H1 (cell line): ENCODE results near the gene COL26A1. TPM values are rescaled to one million over a fixed set of nuclear protein-coding genes. Genes with fewer than 3 reads are reported as not detected.
A peak's percentile ranks its signal among the peaks of the same experiment; 100 is the strongest.

Experiments
- CTCF ChIA-PET: fragments of 300-600 bp; sonication (Branson Sonifier 250); formaldehyde crosslinking; loops from one replicate; lab custom pipeline; 2021; ENCODE audit not compliant: partially characterized antibody; lab: Charles Lee
- POLR2A ChIA-PET: fragments of 300-600 bp; sonication (Branson Sonifier 250); formaldehyde crosslinking; loops from one replicate; lab custom pipeline; 2021; ENCODE audit warnings: inconsistent platforms; ENCODE audit not compliant: partially characterized antibody; lab: Charles Lee
- DNase-seq, 2 experiments: peaks; one replicate each; pipeline versions ENCODE4 v3.0.0 to v3.0.0-alpha.2; 2010 to 2022; ENCODE audit warnings: low spot score in 2 of 2, low read depth in 1 of 2, mixed read lengths in 1 of 2
- FAIRE-seq: peaks from 2 replicates; lab custom pipeline; 2011; peaks lifted over from hg19 to GRCh38; lab: Jason Lieb, UNC
- H2AFZ ChIP-seq: 2 replicates; pipeline ENCODE4 v1.8.1; 2012; ENCODE audit warnings: low read length, inconsistent platforms
- H2AK5ac ChIP-seq: 2 replicates; pipeline ENCODE4 v1.6.1; 2013; ENCODE audit warnings: low read depth, low read length
- H2BK120ac ChIP-seq: replicated peaks from 2 replicates; pipeline ENCODE3; 2013; ENCODE audit warnings: low read depth, low read length, inconsistent platforms
- H2BK12ac ChIP-seq: 2 replicates; pipeline ENCODE4 v1.6.1; 2013; ENCODE audit warnings: low read depth, low read length
- H2BK15ac ChIP-seq: 2 replicates; pipeline ENCODE4 v1.6.1; 2013; ENCODE audit warnings: low read length
- H2BK20ac ChIP-seq: 2 replicates; pipeline ENCODE4 v1.6.1; 2013; ENCODE audit warnings: low read length
- H2BK5ac ChIP-seq: 2 replicates; pipeline ENCODE4 v1.6.1; 2013; ENCODE audit warnings: low read depth, low read length
- H3K14ac ChIP-seq: 2 replicates; pipeline ENCODE4 v1.6.1; 2013; ENCODE audit warnings: inconsistent platforms; ENCODE audit not compliant: insufficient read length
- H3K18ac ChIP-seq: 2 replicates; pipeline ENCODE4 v1.6.1; 2013; ENCODE audit warnings: low read length; ENCODE audit errors: extremely low read depth
- H3K23ac ChIP-seq: 2 replicates; pipeline ENCODE4 v1.6.1; 2013; ENCODE audit warnings: inconsistent platforms; ENCODE audit not compliant: insufficient read length
- H3K23me2 ChIP-seq: 2 replicates; pipeline ENCODE4 v1.6.1; 2013; ENCODE audit warnings: low read depth, low read length
- H3K27ac ChIP-seq: 2 replicates; pipeline ENCODE4 v1.6.1; 2011; ENCODE audit warnings: low read depth, low read length, inconsistent platforms
- H3K27me3 ChIP-seq, 4 experiments: replicated peaks in 1 of 4; 1 replicate in 1 of 4; 2 replicates in 3 of 4; pipeline versions ENCODE4 v1.6.1 to v1.8.1; 2011 to 2013; ENCODE audit warnings: low read length in 3 of 4, mild to moderate bottlenecking in 3 of 4, inconsistent platforms in 2 of 4, mixed read lengths in 2 of 4, moderate library complexity in 1 of 4; ENCODE audit not compliant: control insufficient read depth in 3 of 4, insufficient read depth in 3 of 4; ENCODE audit errors: extremely low read depth in 1 of 4
- H3K36me3 ChIP-seq, 4 experiments: 2 replicates each; pipeline versions ENCODE4 v1.6.1 to v1.8.1; 2011 to 2013; ENCODE audit warnings: mild to moderate bottlenecking in 4 of 4, low read length in 3 of 4, moderate library complexity in 2 of 4, control low read depth in 1 of 4, inconsistent platforms in 1 of 4; ENCODE audit not compliant: insufficient read depth in 4 of 4, control insufficient read depth in 2 of 4
- H3K4ac ChIP-seq: replicated peaks from 2 replicates; pipeline ENCODE3; 2013; ENCODE audit warnings: low read length, low read depth, mixed read lengths, inconsistent platforms; ENCODE audit not compliant: insufficient read length
- H3K4me1 ChIP-seq, 4 experiments: replicated peaks in 1 of 4; 1 replicate in 1 of 4; 2 replicates in 3 of 4; pipeline versions ENCODE4 v1.6.1 to v1.8.1; 2011 to 2013; ENCODE audit warnings: low read length in 3 of 4, inconsistent platforms in 2 of 4, mixed read lengths in 1 of 4; ENCODE audit not compliant: insufficient read depth in 4 of 4, control insufficient read depth in 3 of 4
- H3K4me2 ChIP-seq, 2 experiments: 2 replicates each; pipeline versions ENCODE4 v1.6.1 to v1.8.1; 2011 to 2013; ENCODE audit warnings: low read depth in 2 of 2, low read length in 2 of 2, control low read depth in 1 of 2, inconsistent platforms in 1 of 2, mild to moderate bottlenecking in 1 of 2; ENCODE audit not compliant: insufficient read depth in 1 of 2
- H3K4me3 ChIP-seq, 4 experiments: fragments of 200-600, 300-600 bp in 1 of 4; sonication (generic), shearing (Covaris generic), sonication (Bioruptor Twin) in 1 of 4; 2 replicates each; pipeline versions ENCODE4 v1.5.1 to v1.8.1; 2011 to 2016; ENCODE audit warnings: low read length in 4 of 4, low read depth in 3 of 4, control low read depth in 2 of 4, inconsistent platforms in 2 of 4, mild to moderate bottlenecking in 2 of 4, mixed read lengths in 1 of 4, moderate library complexity in 1 of 4; ENCODE audit not compliant: insufficient read depth in 2 of 4; ENCODE audit errors: extremely low read depth in 1 of 4
- H3K56ac ChIP-seq: replicated peaks from 2 replicates; pipeline ENCODE3; 2013; ENCODE audit warnings: low read depth, mild to moderate bottlenecking, mixed read lengths, low read length, inconsistent platforms; ENCODE audit not compliant: insufficient read length
- H3K79me1 ChIP-seq: 2 replicates; pipeline ENCODE4 v1.6.1; 2013; ENCODE audit warnings: low read depth, low read length, control low read depth
- H3K79me2 ChIP-seq, 2 experiments: 2 replicates each; pipeline versions ENCODE4 v1.6.1 to v1.8.1; 2012 to 2013; ENCODE audit warnings: low read length in 2 of 2, mild to moderate bottlenecking in 2 of 2, inconsistent platforms in 1 of 2; ENCODE audit not compliant: insufficient read depth in 2 of 2, control insufficient read depth in 1 of 2
- H3K9ac ChIP-seq, 4 experiments: replicated peaks in 1 of 4; 1 replicate in 1 of 4; 2 replicates in 3 of 4; pipeline versions ENCODE4 v1.6.1 to v1.8.1; 2011 to 2013; ENCODE audit warnings: low read depth in 3 of 4, low read length in 3 of 4, control low read depth in 2 of 4, mild to moderate bottlenecking in 2 of 4, moderate library complexity in 2 of 4, inconsistent platforms in 1 of 4; ENCODE audit errors: extremely low read depth in 1 of 4
- H3K9me3 ChIP-seq, 2 experiments: 2 replicates each; pipeline versions ENCODE4 v1.6.1 to v1.8.1; 2012 to 2013; ENCODE audit warnings: mild to moderate bottlenecking in 2 of 2, moderate library complexity in 2 of 2, control low read depth in 1 of 2, inconsistent platforms in 1 of 2, low read depth in 1 of 2, low read length in 1 of 2, mixed read lengths in 1 of 2; ENCODE audit not compliant: insufficient read depth in 2 of 2
- H4K20me1 ChIP-seq, 2 experiments: replicated peaks in 1 of 2; 2 replicates each; pipeline versions ENCODE3 to v1.8.1; 2011 to 2013; ENCODE audit warnings: inconsistent platforms in 2 of 2, low read length in 2 of 2, mild to moderate bottlenecking in 1 of 2; ENCODE audit not compliant: insufficient read depth in 2 of 2, control insufficient read depth in 1 of 2
- H4K5ac ChIP-seq: 2 replicates; pipeline ENCODE4 v1.6.1; 2013; ENCODE audit warnings: low read length, low read depth, mixed read lengths, inconsistent platforms; ENCODE audit not compliant: insufficient read length
- H4K8ac ChIP-seq: 2 replicates; pipeline ENCODE4 v1.8.0; 2013; ENCODE audit warnings: mild to moderate bottlenecking, moderate library complexity, low read length, inconsistent platforms; ENCODE audit not compliant: insufficient read depth; ENCODE audit errors: extremely low read depth
- H4K91ac ChIP-seq: replicated peaks from 2 replicates; pipeline ENCODE3; 2013; ENCODE audit warnings: low read length, mixed read lengths, inconsistent platforms; ENCODE audit not compliant: insufficient read length
- ASH2L ChIP-seq: fragments of 200-600, 300-600 bp; sonication (generic); IDR thresholded peaks from one replicate; pipeline ENCODE4 v1.7.1; 2017; ENCODE audit warnings: low read length
- ATF2 ChIP-seq: IDR thresholded peaks from 2 replicates; pipeline ENCODE4 v1.6.1; 2012; ENCODE audit warnings: low read length, inconsistent platforms
- BCL11A ChIP-seq, 2 experiments: IDR thresholded peaks; one replicate each; pipeline ENCODE4 v1.6.1; 2011; ENCODE audit warnings: low read depth in 2 of 2, low read length in 2 of 2, mild to moderate bottlenecking in 2 of 2
- CBX5 ChIP-seq: fragments of 300-800, 300-1000 bp; sonication (generic); IDR thresholded peaks from 2 replicates; pipeline ENCODE4 v1.7.1; 2016; ENCODE audit warnings: antibody characterized with exemption, low read length, low read depth
- HDAC6 ChIP-seq: IDR thresholded peaks from one replicate; pipeline ENCODE4 v1.7.1; 2012; ENCODE audit warnings: low read depth, mild to moderate bottlenecking, inconsistent platforms, low read length, moderate library complexity
- RFX5 ChIP-seq: IDR thresholded peaks from 2 replicates; pipeline ENCODE4 v1.6.1; 2011; ENCODE audit warnings: low read depth, low read length, improper control_type of control experiment, borderline replicate concordance
- RNF2 ChIP-seq: fragments of 200-900, 300-1000 bp; sonication (generic); IDR thresholded peaks from 2 replicates; pipeline ENCODE4 v1.7.1; 2016; ENCODE audit warnings: borderline replicate concordance, low read depth, mild to moderate bottlenecking, antibody characterized with exemption, low read length; ENCODE audit not compliant: poor library complexity, severe bottlenecking; ENCODE audit errors: missing control alignments
- WGBS, 2 experiments: shearing (Covaris generic) in 1 of 2; methylation state at CpG; one replicate each; pipeline versions ENCODE4 v1.1.6 to v1.1.7; 2013 to 2015; ENCODE audit warnings: low lambda C conversion rate in 2 of 2, mixed read lengths in 2 of 2, inconsistent platforms in 1 of 2, low coverage in 1 of 2, missing lambda C conversion rate in 1 of 2; ENCODE audit not compliant: insufficient replicate concordance in 2 of 2, insufficient coverage in 1 of 2, insufficient read length in 1 of 2; ENCODE audit errors: extremely low coverage in 1 of 2, missing lambda C conversion rate in 1 of 2; 5-methylcytosine and 5-hydroxymethylcytosine counted together
- polyA plus RNA-seq, 7 experiments: library from polyadenylated mRNA; depleted of rRNA in 3 of 7; stranded (reverse) in 5 of 7; unstranded in 2 of 7; fragments of >200 nt in 5 of 7; fragments of 200-250 nt in 2 of 7; gene quantifications; 1 replicate in 5 of 7; 2 replicates in 1 of 7; 4 replicates in 1 of 7; pipeline versions ENCODE4 v1.2.1 to v1.2.3, GENCODE V29; 2011 to 2013; ENCODE audit warnings: missing spikeins in 2 of 7, mixed read lengths in 2 of 7
- total RNA-seq: library from RNA; stranded (reverse); fragmentation: NEBNext Ultra II Directional; extraction: Animal tissue kit (Norgen Biotek cat#: 25700); gene quantifications from 2 replicates; pipeline ENCODE4 v1.2.1, GENCODE V29; 2021
- TF ChIP-seq, protein P1 (sequence below): IDR thresholded peaks from 2 replicates; pipeline ENCODE4 v1.6.1; 2012; ENCODE audit warnings: inconsistent platforms

The COL26A1 gene
- total and polyA plus RNA-seq, 2 of the 8 experiments (the other 6 are each of a cell fraction or from before 2014, with no cell fraction given) = 51.1 to 68.8 TPM

DNA sequence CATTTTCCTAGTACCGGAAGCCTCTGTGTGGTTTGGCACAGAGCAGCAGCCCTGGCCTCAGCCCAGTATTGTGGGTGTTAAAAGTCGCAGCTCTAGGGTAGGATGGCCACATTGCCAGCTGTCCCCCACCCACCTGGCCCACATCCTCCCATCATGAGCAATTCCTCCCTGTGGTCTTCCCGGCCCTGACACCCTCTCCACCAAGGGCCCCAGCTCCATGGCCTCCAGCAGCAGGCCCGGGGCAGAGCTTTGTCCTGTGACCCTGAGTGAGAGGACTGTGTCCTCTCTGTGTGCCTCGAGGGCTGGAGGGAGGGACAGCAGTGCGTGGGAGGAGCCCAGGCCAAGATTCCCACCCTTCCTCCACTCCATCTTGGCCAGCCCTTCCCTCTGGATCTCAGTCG, 172.7 kb downstream of the COL26A1 start:
- H2AK5ac ChIP-seq = no peak overlapping the region
- H3K27me3 ChIP-seq = no peaks in the 10 kb centered on the region
- no peak overlapping the region for H3K4me3 ChIP-seq
- DNase-seq = no peak
- H4K8ac ChIP-seq = peak overlapping the region; percentile 58
- H3K23me2 ChIP-seq = no peaks in the 10 kb centered on the region; the same call in 1 of the 2 replicates
- no peak overlapping the region for H3K4me2 ChIP-seq
- CTCF ChIA-PET = interaction anchor here (0.5 to 1.2 kb wide), 9 partner anchors 16 to 702 kb away, joined by 3 to 4 read pairs (median 3); no protein-coding TSS in a partner anchor
- no peak overlapping the region for H2BK20ac ChIP-seq
- H3K4ac ChIP-seq = no peak overlapping the region
- no peak overlapping the region for H4K5ac ChIP-seq
- no peak overlapping the region for H2BK12ac ChIP-seq
- no peak overlapping the region for H4K91ac ChIP-seq
- H3K36me3 ChIP-seq = no peaks in the 10 kb centered on the region
- no peaks in the 10 kb centered on the region; a peak in 2 of 7 replicates for H3K4me1 ChIP-seq
- POLR2A ChIA-PET = interaction anchor here (1.3 to 1.8 kb wide), 2 partner anchors 9 to 25 kb away, joined by 3 to 5 read pairs; no protein-coding TSS in a partner anchor
- peaks cover 0 to 5% of the 10 kb centered on the region in 2 experiments for H4K20me1 ChIP-seq
- 0 out of 2 replicates have a peak overlapping the region, but pooled peaks have one; percentile 61 for H2BK15ac ChIP-seq
- H3K79me1 ChIP-seq = 0 out of 2 replicates have a peak, but pooled peaks cover 4% of the 10 kb centered on the region
- no peak overlapping the region for H3K18ac ChIP-seq
- no peak overlapping the region for H3K56ac ChIP-seq
- no peaks in the 10 kb centered on the region for H3K79me2 ChIP-seq
- 70% methylated on average over 7 of the region's 7 CpGs; no CpG with 5 or more reads in 1 of the 2 experiments for WGBS, 2 experiments
- no peak overlapping the region for H2AFZ ChIP-seq
- no peak for FAIRE-seq
- TF ChIP-seq ATF2 (no peak), ASH2L (no peak), BCL11A (IDR thresholded peaks at IDR 0.05; ENCODE audit: low read depth in 2 of 2, low read length in 2 of 2) (no peak), HDAC6 (no peak), CBX5 (no peak), RFX5 (no peak), RNF2 (no peak)
- TF ChIP-seq, protein P1, sequence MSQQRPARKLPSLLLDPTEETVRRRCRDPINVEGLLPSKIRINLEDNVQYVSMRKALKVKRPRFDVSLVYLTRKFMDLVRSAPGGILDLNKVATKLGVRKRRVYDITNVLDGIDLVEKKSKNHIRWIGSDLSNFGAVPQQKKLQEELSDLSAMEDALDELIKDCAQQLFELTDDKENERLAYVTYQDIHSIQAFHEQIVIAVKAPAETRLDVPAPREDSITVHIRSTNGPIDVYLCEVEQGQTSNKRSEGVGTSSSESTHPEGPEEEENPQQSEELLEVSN = no peak
- no peak overlapping the region for H3K9ac ChIP-seq
- no peaks in the 10 kb centered on the region for H3K9me3 ChIP-seq
- no peak overlapping the region for H3K27ac ChIP-seq
- no peak overlapping the region for H2BK5ac ChIP-seq
- no peak overlapping the region for H2BK120ac ChIP-seq
- no peak overlapping the region for H3K14ac ChIP-seq
- H3K23ac ChIP-seq = no peak overlapping the region
